Limb (tissue), 2 donors: ENCODE measurements around the gene TALDO1.

Experiments used
- DNase-seq, 2 donors: peaks; one replicate each; pipeline ENCODE4 v3.0.0-alpha.2; 2016; ENCODE audit errors: extremely low spot score in 2 of 2

The TALDO1 gene

GRCh38 chr11:714436-714835 lies 32.8 kb upstream of the TALDO1 start:
- DNase-seq: no peak

GRCh38 chr11:719214-720016 lies 27.8 kb upstream of the TALDO1 start:
- no peak for DNase-seq

GRCh38 chr11:720017-720641 lies 27.1 kb upstream of the TALDO1 start:
- peak in 1 of 2 donors; percentile 27 for DNase-seq

- peak in 1 of 2 donors; percentile 71 for DNase-seq
Observed at GRCh38 chr11:720642-721246, 26.5 kb upstream of the TALDO1 start.

GRCh38 chr11:721247-721740 lies 26.0 kb upstream of the TALDO1 start:
- peak in 1 of 2 donors; percentile 28 for DNase-seq

- DNase-seq: peak in 1 of 2 donors; percentile 35
Observed at GRCh38 chr11:721741-722345, 25.4 kb upstream of the TALDO1 start.

GRCh38 chr11:722346-722811 lies 24.9 kb upstream of the TALDO1 start:
- DNase-seq: peak in 1 of 2 donors; percentile 28

GRCh38 chr11:723120-723883 lies 24.0 kb upstream of the TALDO1 start:
- DNase-seq: peak in 1 of 2 donors; percentile 36

- DNase-seq: peak in 1 of 2 donors; percentile 45
Observed at GRCh38 chr11:724049-724777, 23.1 kb upstream of the TALDO1 start.

- peak in 1 of 2 donors; percentile 30 for DNase-seq
Observed at GRCh38 chr11:724778-725386, 22.4 kb upstream of the TALDO1 start.

- DNase-seq: peak in 1 of 2 donors; percentile 50
Observed at GRCh38 chr11:725624-726202, 21.6 kb upstream of the TALDO1 start.

GRCh38 chr11:726278-727220 lies 20.7 kb upstream of the TALDO1 start:
- DNase-seq: peak in 1 of 2 donors; percentile 70

GRCh38 chr11:727281-727701 lies 20.0 kb upstream of the TALDO1 start:
- peak in 1 of 2 donors; percentile 34 for DNase-seq

- peak in 1 of 2 donors; percentile 85 for DNase-seq
Observed at GRCh38 chr11:727859-728748, 19.2 kb upstream of the TALDO1 start.

- no peak for DNase-seq
Observed at GRCh38 chr11:728901-729491, 18.3 kb upstream of the TALDO1 start.

- peak in 1 of 2 donors; percentile 52 for DNase-seq
Observed at GRCh38 chr11:729492-730074, 17.7 kb upstream of the TALDO1 start.
